Liver (tissue), 9 donors: ENCODE measurements around the gene GART. TPM values are rescaled to one million over a fixed set of nuclear protein-coding genes. Genes with fewer than 3 reads are reported as not detected.
A peak's percentile ranks its signal among the peaks of the same experiment; 100 is the strongest.

Experiments
- DNase-seq: peaks from one replicate; pipeline ENCODE4 v3.0.0-alpha.2; 2017; ENCODE audit warnings: low spot score
- H3K27ac ChIP-seq, 2 donors: one replicate each; pipeline ENCODE4 v1.7.0; 2013; ENCODE audit warnings: inconsistent platforms in 2 of 2, low read length in 2 of 2, control low read depth in 1 of 2, low read depth in 1 of 2, mild to moderate bottlenecking in 1 of 2
- H3K27me3 ChIP-seq, 4 donors: one replicate each; pipeline versions ENCODE4 v1.6.1 to v1.7.0; 2013; ENCODE audit warnings: low read length in 3 of 4, inconsistent platforms in 1 of 4, mild to moderate bottlenecking in 1 of 4, moderate library complexity in 1 of 4; ENCODE audit not compliant: control insufficient read depth in 4 of 4, insufficient read depth in 4 of 4
- H3K36me3 ChIP-seq, 4 donors: one replicate each; pipeline versions ENCODE4 v1.6.1 to v1.7.0; 2013; ENCODE audit warnings: low read length in 3 of 4, mild to moderate bottlenecking in 3 of 4, low read depth in 1 of 4, moderate library complexity in 1 of 4; ENCODE audit not compliant: control insufficient read depth in 4 of 4, insufficient read depth in 3 of 4
- H3K4me1 ChIP-seq, 4 donors: one replicate each; pipeline versions ENCODE4 v1.6.1 to v1.7.0; 2013; ENCODE audit warnings: low read length in 3 of 4, mild to moderate bottlenecking in 3 of 4, moderate library complexity in 1 of 4; ENCODE audit not compliant: control insufficient read depth in 4 of 4, insufficient read depth in 4 of 4
- H3K4me3 ChIP-seq, 3 donors: one replicate each; pipeline versions ENCODE4 v1.6.1 to v1.7.0; 2013; ENCODE audit warnings: low read length in 3 of 3, control low read depth in 1 of 3, low read depth in 1 of 3, mild to moderate bottlenecking in 1 of 3
- H3K9ac ChIP-seq, 2 donors: one replicate each; pipeline ENCODE4 v1.7.0; 2013; ENCODE audit warnings: low read length in 2 of 2, mild to moderate bottlenecking in 2 of 2, moderate library complexity in 2 of 2, control low read depth in 1 of 2, low read depth in 1 of 2
- H3K9me3 ChIP-seq, 4 donors: one replicate each; pipeline versions ENCODE4 v1.6.1 to v1.7.0; 2013; ENCODE audit warnings: low read length in 3 of 4; ENCODE audit not compliant: control insufficient read depth in 4 of 4
- ATF3 ChIP-seq: IDR thresholded peaks from 2 replicates; pipeline ENCODE4 v1.6.1; 2016; ENCODE audit warnings: antibody characterized with exemption
- EGR1 ChIP-seq, 2 donors: IDR thresholded peaks; 2 replicates each; pipeline ENCODE4 v1.6.1; 2016 to 2018; ENCODE audit warnings: antibody characterized with exemption in 2 of 2, low read depth in 2 of 2
- FOXA1 ChIP-seq: IDR thresholded peaks from 2 replicates; pipeline ENCODE4 v1.6.1; 2016; ENCODE audit warnings: antibody characterized with exemption
- GABPA ChIP-seq, 2 donors: IDR thresholded peaks in 1 of 2; conservative IDR thresholded peaks in 1 of 2; 2 replicates each; pipeline ENCODE4 v1.6.1; 2016; ENCODE audit warnings: antibody characterized with exemption in 2 of 2, mild to moderate bottlenecking in 1 of 2, moderate library complexity in 1 of 2
- HNF4A ChIP-seq, 2 donors: conservative IDR thresholded peaks; 2 replicates each; pipeline ENCODE4 v1.6.1; 2016; ENCODE audit warnings: antibody characterized with exemption in 2 of 2, mild to moderate bottlenecking in 2 of 2
- HNF4G ChIP-seq: IDR thresholded peaks from 2 replicates; pipeline ENCODE4 v1.6.1; 2016; ENCODE audit warnings: antibody characterized with exemption
- JUND ChIP-seq, 2 donors: IDR thresholded peaks; 2 replicates each; pipeline ENCODE4 v1.6.1; 2016; ENCODE audit warnings: antibody characterized with exemption in 2 of 2
- NR2F2 ChIP-seq: IDR thresholded peaks from 2 replicates; pipeline ENCODE4 v1.6.1; 2016; ENCODE audit warnings: antibody characterized with exemption
- RXRA ChIP-seq, 2 donors: IDR thresholded peaks; 2 replicates each; pipeline ENCODE4 v1.6.1; 2017 to 2018; ENCODE audit warnings: antibody characterized with exemption in 2 of 2, mild to moderate bottlenecking in 1 of 2
- SP1 ChIP-seq: IDR thresholded peaks from 2 replicates; pipeline ENCODE4 v1.6.1; 2018; ENCODE audit warnings: antibody characterized with exemption, mild to moderate bottlenecking
- TAF1 ChIP-seq: conservative IDR thresholded peaks from 2 replicates; pipeline ENCODE4 v1.6.1; 2016; ENCODE audit warnings: antibody characterized with exemption, mild to moderate bottlenecking
- YY1 ChIP-seq: IDR thresholded peaks from 2 replicates; pipeline ENCODE4 v1.6.1; 2016; ENCODE audit warnings: antibody characterized with exemption, mild to moderate bottlenecking
- WGBS: extraction: QIAGEN DNeasy Blood & Tissue Kit; methylation state at CpG from one replicate; pipeline ENCODE4 v1.1.7; 2013; 5-methylcytosine and 5-hydroxymethylcytosine counted together
- polyA plus RNA-seq, 2 donors: library from polyadenylated mRNA; stranded (reverse) in 1 of 2; unstranded in 1 of 2; fragments of 200-250 nt in 1 of 2; fragments of >200 nt in 1 of 2; fragmentation: Nextera tagmentation in 1 of 2; extraction: Ambion mirVana in 1 of 2; gene quantifications; one replicate each; pipeline versions ENCODE4 v1.2.1 to v1.2.3, GENCODE V29; 2013 to 2015
- total RNA-seq, 2 donors: library from RNA; depleted of rRNA; stranded (reverse); fragments of >200 nt; gene quantifications; one replicate each; pipeline ENCODE4 v1.2.3, GENCODE V29; 2014
- TF ChIP-seq, protein P1 (sequence below): fragments of 150-350 bp; IDR thresholded peaks from 2 replicates; pipeline ENCODE4 v1.5.1; 2017; ENCODE audit warnings: improper control_type of control experiment, low read depth, low read length; ENCODE audit not compliant: missing input control
- TF ChIP-seq, protein P2 (sequence below): IDR thresholded peaks from 2 replicates; pipeline ENCODE4 v1.6.1; 2016; ENCODE audit warnings: antibody characterized with exemption
- TF ChIP-seq, protein P3 (sequence below): IDR thresholded peaks from 2 replicates; pipeline ENCODE4 v1.6.1; 2016; ENCODE audit warnings: antibody characterized with exemption
- TF ChIP-seq, protein P4 (sequence below): IDR thresholded peaks from 2 replicates; pipeline ENCODE4 v1.6.1; 2016; ENCODE audit warnings: antibody characterized with exemption, mild to moderate bottlenecking
- donor health status: healthy.
- donor health status: healthy.
- donor health status: healthy.
- donor health status: healthy.
- donor health status: healthy.

GART gene
- total and polyA plus RNA-seq, 4 donors: 15.7 to 76.8 (median 32.0) TPM

- no peak overlapping the region for H3K4me3 ChIP-seq
- no peaks in the 10 kb centered on the region for H3K27me3 ChIP-seq
- no peak overlapping the region for H3K27ac ChIP-seq
- TF ChIP-seq JUND (IDR thresholded peaks at IDR 0.05) (peak; percentile 28 to 37), GABPA (IDR thresholded peaks at IDR 0.05 in 1 of 2, conservative IDR thresholded peaks at IDR 0.05 in 1 of 2) (no peak)
- H3K4me1 ChIP-seq: peaks cover 0 to 2% (median 0%) of the 10 kb centered on the region in 4 donors
- no peaks in the 10 kb centered on the region for H3K9me3 ChIP-seq
- no peak for DNase-seq
- 78% methylated on average over 2 of the region's 2 CpGs for WGBS
- H3K36me3 ChIP-seq: peaks cover 11 to 56% (median 46%) of the 10 kb centered on the region in 4 donors
- H3K9ac ChIP-seq: no peak overlapping the region
Observed at GRCh38 chr21:33561373-33561772, 19.5 kb upstream of the GART start.

GRCh38 chr21:33560965-33561364 is 19.0 kb upstream of the GART start:
- peaks cover 11 to 56% (median 47%) of the 10 kb centered on the region in 4 donors for H3K36me3 ChIP-seq
- TF ChIP-seq, protein P1, sequence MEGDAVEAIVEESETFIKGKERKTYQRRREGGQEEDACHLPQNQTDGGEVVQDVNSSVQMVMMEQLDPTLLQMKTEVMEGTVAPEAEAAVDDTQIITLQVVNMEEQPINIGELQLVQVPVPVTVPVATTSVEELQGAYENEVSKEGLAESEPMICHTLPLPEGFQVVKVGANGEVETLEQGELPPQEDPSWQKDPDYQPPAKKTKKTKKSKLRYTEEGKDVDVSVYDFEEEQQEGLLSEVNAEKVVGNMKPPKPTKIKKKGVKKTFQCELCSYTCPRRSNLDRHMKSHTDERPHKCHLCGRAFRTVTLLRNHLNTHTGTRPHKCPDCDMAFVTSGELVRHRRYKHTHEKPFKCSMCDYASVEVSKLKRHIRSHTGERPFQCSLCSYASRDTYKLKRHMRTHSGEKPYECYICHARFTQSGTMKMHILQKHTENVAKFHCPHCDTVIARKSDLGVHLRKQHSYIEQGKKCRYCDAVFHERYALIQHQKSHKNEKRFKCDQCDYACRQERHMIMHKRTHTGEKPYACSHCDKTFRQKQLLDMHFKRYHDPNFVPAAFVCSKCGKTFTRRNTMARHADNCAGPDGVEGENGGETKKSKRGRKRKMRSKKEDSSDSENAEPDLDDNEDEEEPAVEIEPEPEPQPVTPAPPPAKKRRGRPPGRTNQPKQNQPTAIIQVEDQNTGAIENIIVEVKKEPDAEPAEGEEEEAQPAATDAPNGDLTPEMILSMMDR: no peak
- TF ChIP-seq NR2F2 (no peak), JUND (IDR thresholded peaks at IDR 0.05) (no peak), ATF3 (no peak), HNF4A (conservative IDR thresholded peaks at IDR 0.05) (no peak), FOXA1 (no peak)
- TF ChIP-seq, protein P2, sequence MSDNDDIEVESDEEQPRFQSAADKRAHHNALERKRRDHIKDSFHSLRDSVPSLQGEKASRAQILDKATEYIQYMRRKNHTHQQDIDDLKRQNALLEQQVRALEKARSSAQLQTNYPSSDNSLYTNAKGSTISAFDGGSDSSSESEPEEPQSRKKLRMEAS: no peak
- TF ChIP-seq, protein P3, sequence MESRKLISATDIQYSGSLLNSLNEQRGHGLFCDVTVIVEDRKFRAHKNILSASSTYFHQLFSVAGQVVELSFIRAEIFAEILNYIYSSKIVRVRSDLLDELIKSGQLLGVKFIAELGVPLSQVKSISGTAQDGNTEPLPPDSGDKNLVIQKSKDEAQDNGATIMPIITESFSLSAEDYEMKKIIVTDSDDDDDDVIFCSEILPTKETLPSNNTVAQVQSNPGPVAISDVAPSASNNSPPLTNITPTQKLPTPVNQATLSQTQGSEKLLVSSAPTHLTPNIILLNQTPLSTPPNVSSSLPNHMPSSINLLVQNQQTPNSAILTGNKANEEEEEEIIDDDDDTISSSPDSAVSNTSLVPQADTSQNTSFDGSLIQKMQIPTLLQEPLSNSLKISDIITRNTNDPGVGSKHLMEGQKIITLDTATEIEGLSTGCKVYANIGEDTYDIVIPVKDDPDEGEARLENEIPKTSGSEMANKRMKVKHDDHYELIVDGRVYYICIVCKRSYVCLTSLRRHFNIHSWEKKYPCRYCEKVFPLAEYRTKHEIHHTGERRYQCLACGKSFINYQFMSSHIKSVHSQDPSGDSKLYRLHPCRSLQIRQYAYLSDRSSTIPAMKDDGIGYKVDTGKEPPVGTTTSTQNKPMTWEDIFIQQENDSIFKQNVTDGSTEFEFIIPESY: no peak
- no peak overlapping the region for H3K4me3 ChIP-seq
- H3K27me3 ChIP-seq: no peaks in the 10 kb centered on the region
- no peaks in the 10 kb centered on the region for H3K9me3 ChIP-seq
- no peak overlapping the region for H3K27ac ChIP-seq
- peaks cover 0 to 2% (median 0%) of the 10 kb centered on the region in 4 donors for H3K4me1 ChIP-seq
- DNase-seq: no peak
- no peak overlapping the region for H3K9ac ChIP-seq

GRCh38 chr21:33559813-33560212 is 17.9 kb upstream of the GART start:
- H3K36me3 ChIP-seq: peaks cover 14 to 57% (median 50%) of the 10 kb centered on the region in 4 donors
- no peak for TF ChIP-seq SP1
- TF ChIP-seq TAF1: no peak
- TF ChIP-seq HNF4G: no peak
- TF ChIP-seq YY1: no peak
- TF ChIP-seq, protein P4, sequence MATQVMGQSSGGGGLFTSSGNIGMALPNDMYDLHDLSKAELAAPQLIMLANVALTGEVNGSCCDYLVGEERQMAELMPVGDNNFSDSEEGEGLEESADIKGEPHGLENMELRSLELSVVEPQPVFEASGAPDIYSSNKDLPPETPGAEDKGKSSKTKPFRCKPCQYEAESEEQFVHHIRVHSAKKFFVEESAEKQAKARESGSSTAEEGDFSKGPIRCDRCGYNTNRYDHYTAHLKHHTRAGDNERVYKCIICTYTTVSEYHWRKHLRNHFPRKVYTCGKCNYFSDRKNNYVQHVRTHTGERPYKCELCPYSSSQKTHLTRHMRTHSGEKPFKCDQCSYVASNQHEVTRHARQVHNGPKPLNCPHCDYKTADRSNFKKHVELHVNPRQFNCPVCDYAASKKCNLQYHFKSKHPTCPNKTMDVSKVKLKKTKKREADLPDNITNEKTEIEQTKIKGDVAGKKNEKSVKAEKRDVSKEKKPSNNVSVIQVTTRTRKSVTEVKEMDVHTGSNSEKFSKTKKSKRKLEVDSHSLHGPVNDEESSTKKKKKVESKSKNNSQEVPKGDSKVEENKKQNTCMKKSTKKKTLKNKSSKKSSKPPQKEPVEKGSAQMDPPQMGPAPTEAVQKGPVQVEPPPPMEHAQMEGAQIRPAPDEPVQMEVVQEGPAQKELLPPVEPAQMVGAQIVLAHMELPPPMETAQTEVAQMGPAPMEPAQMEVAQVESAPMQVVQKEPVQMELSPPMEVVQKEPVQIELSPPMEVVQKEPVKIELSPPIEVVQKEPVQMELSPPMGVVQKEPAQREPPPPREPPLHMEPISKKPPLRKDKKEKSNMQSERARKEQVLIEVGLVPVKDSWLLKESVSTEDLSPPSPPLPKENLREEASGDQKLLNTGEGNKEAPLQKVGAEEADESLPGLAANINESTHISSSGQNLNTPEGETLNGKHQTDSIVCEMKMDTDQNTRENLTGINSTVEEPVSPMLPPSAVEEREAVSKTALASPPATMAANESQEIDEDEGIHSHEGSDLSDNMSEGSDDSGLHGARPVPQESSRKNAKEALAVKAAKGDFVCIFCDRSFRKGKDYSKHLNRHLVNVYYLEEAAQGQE: no peak
- no peak for TF ChIP-seq RXRA (IDR thresholded peaks at IDR 0.05)
- TF ChIP-seq EGR1 (IDR thresholded peaks at IDR 0.05; ENCODE audit: low read depth in 2 of 2): no peak
- TF ChIP-seq, protein P1: no peak
- no peak for TF ChIP-seq GABPA (IDR thresholded peaks at IDR 0.05 in 1 of 2, conservative IDR thresholded peaks at IDR 0.05 in 1 of 2)
- no peak for TF ChIP-seq NR2F2
- TF ChIP-seq ATF3: no peak
- 92% methylated on average over 10 of the region's 10 CpGs for WGBS
- H3K4me3 ChIP-seq: no peak overlapping the region
- H3K27ac ChIP-seq: no peak overlapping the region
- H3K9ac ChIP-seq: no peak overlapping the region
- H3K4me1 ChIP-seq: peaks cover 0 to 4% (median 0%) of the 10 kb centered on the region in 4 donors
- H3K9me3 ChIP-seq: no peaks in the 10 kb centered on the region
- no peaks in the 10 kb centered on the region for H3K27me3 ChIP-seq
- no peak for DNase-seq
